K562 (cell line): Measurements from ENCODE around the gene OR10C1. TPM values are rescaled to one million over a fixed set of nuclear protein-coding genes. Genes with fewer than 3 reads are reported as not detected.

Source experiments
- ATAC-seq: fragments of 200-7000 bp; cut with Tn5 transposase; 3 replicates; pipeline ENCODE4 v1.9.1; 2020; ENCODE audit warnings: moderate library complexity
- BruUV-seq: library from RNA; stranded (reverse); fragments of 400-500 nt; replicated peaks from 2 replicates; lab custom pipeline; 2021; lab: Mats Ljungman, UMichigan
- CTCF ChIA-PET: fragments of 300-600 bp; formaldehyde crosslinking; extraction: SDS; loops from one replicate; lab custom pipeline; 2021; ENCODE audit warnings: low intra/inter-chr PET ratio; lab: Yijun Ruan, JAX
- POLR2A ChIA-PET: fragments of 300-600, 350-650 bp; sonication (Branson Sonifier 250); formaldehyde crosslinking; extraction: SDS; loops from one replicate; lab custom pipeline; 2021; ENCODE audit warnings: antibody characterized with exemption, inconsistent platforms; lab: Yijun Ruan, JAX
- DNase-seq, 4 experiments: peaks; one replicate each; pipeline versions ENCODE4 v3.0.0 to v3.0.0-alpha.2; 2011 to 2018; ENCODE audit warnings: low spot score in 3 of 4, mixed read lengths in 3 of 4; ENCODE audit errors: extremely low read depth in 1 of 4
- FAIRE-seq: peaks from 2 replicates; lab custom pipeline; 2011; peaks lifted over from hg19 to GRCh38; lab: Jason Lieb, UNC
- H2AFZ ChIP-seq: 2 replicates; pipeline ENCODE4 v1.6.0; 2011; ENCODE audit warnings: low read depth, low read length, control low read depth, inconsistent platforms
- H3K27ac ChIP-seq: fragments of 200-600 bp; 3 replicates; pipeline ENCODE4 v1.8.0; 2011; ENCODE audit warnings: low read depth, mild to moderate bottlenecking, control low read depth, inconsistent platforms, low read length, moderate library complexity, mixed read lengths; ENCODE audit errors: extremely low read depth
- H3K27me3 ChIP-seq, 2 experiments: fragments of 300-600 bp in 1 of 2; 2 replicates in 1 of 2; 3 replicates in 1 of 2; pipeline versions ENCODE4 v1.6.0 to v1.8.0; 2011; ENCODE audit warnings: inconsistent platforms in 2 of 2, low read length in 2 of 2, mild to moderate bottlenecking in 1 of 2, mixed read lengths in 1 of 2, moderate library complexity in 1 of 2; ENCODE audit not compliant: control insufficient read depth in 2 of 2, insufficient read depth in 2 of 2
- H3K36me3 ChIP-seq: fragments of 300-600 bp; 3 replicates; pipeline ENCODE4 v1.8.0; 2011; ENCODE audit warnings: mild to moderate bottlenecking, low read length, inconsistent platforms; ENCODE audit not compliant: control insufficient read depth, insufficient read depth
- H3K4me1 ChIP-seq, 2 experiments: fragments of 200-600 bp in 1 of 2; replicated peaks in 1 of 2; 2 replicates in 1 of 2; 3 replicates in 1 of 2; pipeline versions ENCODE4 v1.5.1 to v1.8.0; 2011; ENCODE audit warnings: inconsistent platforms in 2 of 2, low read length in 2 of 2, mild to moderate bottlenecking in 1 of 2, mixed read lengths in 1 of 2, moderate library complexity in 1 of 2; ENCODE audit not compliant: control insufficient read depth in 2 of 2, insufficient read depth in 2 of 2
- H3K4me2 ChIP-seq: 2 replicates; pipeline ENCODE4 v1.6.1; 2011; ENCODE audit warnings: low read length, control low read depth, inconsistent platforms, mixed read lengths; ENCODE audit not compliant: insufficient read depth
- H3K4me3 ChIP-seq: fragments of 200-600 bp; sonication (generic), shearing (Covaris generic); 2 replicates; pipeline ENCODE4 v1.5.1; 2016; ENCODE audit warnings: control low read depth, inconsistent platforms
- H3K79me2 ChIP-seq: fragments of 200-600 bp; 3 replicates; pipeline ENCODE4 v1.8.0; 2011; ENCODE audit warnings: low read length, inconsistent platforms; ENCODE audit not compliant: control insufficient read depth, insufficient read depth
- H3K9ac ChIP-seq, 2 experiments: 2 replicates each; pipeline versions ENCODE4 v1.6.0 to v1.6.1; 2011; ENCODE audit warnings: low read depth in 2 of 2, low read length in 2 of 2, control low read depth in 1 of 2, inconsistent platforms in 1 of 2, mild to moderate bottlenecking in 1 of 2, mixed read lengths in 1 of 2; ENCODE audit not compliant: insufficient read depth in 1 of 2
- H3K9me1 ChIP-seq: one replicate; pipeline ENCODE4 v1.6.0; 2011; ENCODE audit warnings: inconsistent platforms, mild to moderate bottlenecking, low read length, moderate library complexity; ENCODE audit not compliant: control insufficient read depth, insufficient read depth
- H3K9me3 ChIP-seq: replicated peaks from 2 replicates; pipeline ENCODE4 v1.5.1; 2011; ENCODE audit warnings: low read depth, low read length, inconsistent platforms; ENCODE audit not compliant: control insufficient read depth, insufficient read depth
- H4K20me1 ChIP-seq: replicated peaks from 2 replicates; pipeline ENCODE4 v1.6.1; 2011; ENCODE audit warnings: low read length, inconsistent platforms, mixed read lengths; ENCODE audit not compliant: control insufficient read depth, insufficient read depth
- CHD1 ChIP-seq: fragments of 200-600 bp; sonication (generic); IDR thresholded peaks from one replicate; pipeline ENCODE4 v1.6.1; 2012; ENCODE audit warnings: mild to moderate bottlenecking, moderate library complexity, low read length, inconsistent platforms
- FIP1L1 ChIP-seq: fragments of 200-400 bp; formaldehyde crosslinking; IDR thresholded peaks from 2 replicates; pipeline ENCODE4 v1.6.1; 2018; ENCODE audit warnings: mild to moderate bottlenecking, low read depth, low read length; ENCODE audit not compliant: poor library complexity, severe bottlenecking
- MEIS2 ChIP-seq: fragments of 450-650 bp; IDR thresholded peaks from 2 replicates; pipeline ENCODE4 v1.6.1; 2014; ENCODE audit warnings: mild to moderate bottlenecking; ENCODE audit not compliant: partially characterized antibody
- PATZ1 ChIP-seq: fragments of 250-450 bp; sonication (Bioruptor Pico); IDR thresholded peaks from 2 replicates; pipeline ENCODE4 v1.5.0; 2020; ENCODE audit warnings: mild to moderate bottlenecking, borderline replicate concordance
- POLR2B ChIP-seq: fragments of 450-650 bp; IDR thresholded peaks from 2 replicates; pipeline ENCODE4 v1.6.1; 2018; ENCODE audit warnings: low read depth; ENCODE audit not compliant: partially characterized antibody
- STAT5B ChIP-seq: fragments of 250-450 bp; sonication (Bioruptor Pico); IDR thresholded peaks from 2 replicates; pipeline ENCODE4 v1.8.0; 2021; ENCODE audit warnings: mild to moderate bottlenecking, inconsistent platforms
- TSC22D4 ChIP-seq: fragments of 450-650 bp; IDR thresholded peaks from 2 replicates; pipeline ENCODE4 v1.6.1; 2016; ENCODE audit warnings: missing genetic modification characterization, missing biosample characterization, control low read depth
- ZNF408 ChIP-seq: fragments of 250-450 bp; sonication (Bioruptor Pico); IDR thresholded peaks from 2 replicates; pipeline ENCODE4 v1.4.0; 2020; ENCODE audit warnings: low read depth, mild to moderate bottlenecking, moderate library complexity
- ZNF583 ChIP-seq: fragments of 250-450 bp; sonication (Bioruptor Pico); IDR thresholded peaks from 2 replicates; pipeline ENCODE4 v1.4.0; 2020
- ZNF695 ChIP-seq: fragments of 450-650 bp; formaldehyde crosslinking; IDR thresholded peaks from 2 replicates; pipeline ENCODE4 v1.4.0; 2020; ENCODE audit warnings: mild to moderate bottlenecking, moderate library complexity
- ZNF77 ChIP-seq: fragments of 250-450 bp; sonication (Bioruptor Pico); IDR thresholded peaks from 2 replicates; pipeline ENCODE4 v1.5.0; 2020
- WGBS: fragments of 100-300 bp; shearing (Covaris generic); methylation state at CpG from one replicate; pipeline ENCODE4 v1.1.6; 2016; ENCODE audit warnings: low coverage, mixed read lengths; ENCODE audit not compliant: insufficient coverage; ENCODE audit errors: missing lambda C conversion rate; 5-methylcytosine and 5-hydroxymethylcytosine counted together
- in situ Hi-C: fragments of 300-500 bp; cut with MboI; formaldehyde crosslinking; loops from 4 replicates; pipeline ENCODE4 v1.15.0; 2018; ENCODE audit warnings: inconsistent platforms, mixed read lengths
- intact Hi-C: fragments of 100-400 bp; cut with micrococcal nuclease; formaldehyde crosslinking; loops from 2 replicates; pipeline ENCODE4 v1.14.2; 2022
- polyA plus RNA-seq, 8 experiments: library from polyadenylated mRNA; depleted of rRNA in 4 of 8; stranded (reverse) in 5 of 8; unstranded in 3 of 8; fragments of >200 nt; fragmentation: Nextera tagmentation in 2 of 8; fragmentation: Illumina TruSeq in 1 of 8; extraction: Ambion mirVana in 2 of 8; extraction: Trizol in 1 of 8; gene quantifications; 2 replicates each; pipeline versions ENCODE4 v1.2.1 to v1.2.3, GENCODE V29; 2011 to 2014; ENCODE audit warnings: inconsistent platforms in 1 of 8, missing spikeins in 1 of 8
- total RNA-seq, 7 experiments: library from RNA; depleted of rRNA in 6 of 7; stranded (reverse); fragments of >200 nt in 6 of 7; fragmentation: Illumina TruSeq in 2 of 7; extraction: Trizol in 2 of 7; gene quantifications; 2 replicates each; pipeline versions ENCODE4 v1.2.1 to v1.2.3, GENCODE V29; 2011 to 2021; ENCODE audit warnings: low replicate concordance in 1 of 7
- TF ChIP-seq, protein P1 (sequence below): fragments of 250-450 bp; sonication (Bioruptor Pico); IDR thresholded peaks from 2 replicates; pipeline ENCODE4 v1.5.0; 2021; ENCODE audit warnings: mild to moderate bottlenecking, moderate library complexity

Gene OR10C1
- total and polyA plus RNA-seq, 9 of the 15 experiments (the other 6 are each of a cell fraction or from before 2014, with no cell fraction given), result not detected

- ATAC-seq (no peak), DNase-seq (no peak), FAIRE-seq (no peak)
- no peak overlapping the region for H2AFZ ChIP-seq
- no peaks in the 10 kb centered on the region for H4K20me1 ChIP-seq
- ChIA-PET POLR2A (interaction anchor here (0.6 kb wide), 1 partner anchor 614 kb away, joined by 3 read pairs; no protein-coding TSS in a partner anchor), CTCF (no interaction called here)
- H3K79me2 ChIP-seq, result no peaks in the 10 kb centered on the region
- TF ChIP-seq ZNF408 (CRISPR knock-in tag), result no peak
- TF ChIP-seq TSC22D4 (tag), result no peak
- no peak for TF ChIP-seq ZNF695 (CRISPR knock-in tag)
- TF ChIP-seq MEIS2, result no peak
- TF ChIP-seq CHD1, result no peak
- TF ChIP-seq, protein P1, sequence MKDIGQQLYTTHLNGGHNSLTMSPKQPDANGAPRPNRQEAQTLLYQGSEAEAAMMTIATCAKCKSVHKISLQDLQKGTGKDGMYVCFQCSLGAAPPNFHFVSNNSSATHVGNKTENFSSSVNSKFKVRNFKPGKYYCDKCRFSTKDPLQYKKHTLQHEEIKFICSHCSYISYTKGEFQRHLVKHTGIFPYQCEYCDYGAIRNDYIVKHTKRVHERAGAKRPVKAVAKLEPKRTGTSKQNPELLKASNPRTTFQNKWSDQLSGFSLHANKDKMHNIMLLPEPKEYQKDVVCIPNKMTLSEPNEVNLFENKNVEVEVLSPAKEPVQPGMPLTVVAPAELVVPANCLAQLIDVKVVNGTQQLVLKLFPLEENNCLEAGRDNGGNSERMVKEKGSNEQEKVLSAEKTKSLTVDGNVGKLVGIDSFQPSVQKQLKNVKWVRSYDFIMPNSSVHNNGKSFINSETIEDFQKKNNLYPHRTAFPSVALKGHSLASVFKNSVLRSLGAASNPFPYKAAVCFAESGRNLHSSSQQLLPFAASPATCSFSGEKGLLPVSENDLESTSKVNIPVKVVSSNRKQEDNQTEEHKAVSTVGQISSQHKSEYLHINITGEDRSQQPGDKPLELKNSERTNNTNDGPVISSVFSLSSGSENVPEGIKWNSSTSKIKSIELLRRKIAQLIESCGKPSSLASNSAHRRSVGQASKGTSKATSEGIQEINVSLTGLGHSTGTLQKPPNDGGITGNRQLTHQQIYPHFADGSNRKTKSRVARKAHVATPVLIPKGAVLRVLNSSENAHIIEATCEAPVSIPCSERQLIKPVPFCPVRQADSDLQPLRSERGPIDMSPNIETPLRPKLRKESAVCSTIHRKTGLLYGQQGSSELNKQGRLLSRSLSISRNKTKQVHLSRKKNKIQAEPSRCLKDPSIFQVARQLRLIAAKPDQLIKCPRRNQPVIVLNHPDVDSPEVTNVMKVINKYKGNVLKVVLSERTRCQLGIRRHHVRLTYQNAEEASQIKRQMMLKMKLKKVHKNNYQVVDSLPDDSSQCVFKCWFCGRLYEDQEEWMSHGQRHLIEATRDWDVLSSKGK, result no peak
- TF ChIP-seq PATZ1 (CRISPR knock-in tag), result no peak
- no peak for TF ChIP-seq ZNF77 (CRISPR knock-in tag)
- TF ChIP-seq FIP1L1, result no peak
- TF ChIP-seq POLR2B, result no peak
- TF ChIP-seq STAT5B (CRISPR knock-in tag), result no peak
- TF ChIP-seq ZNF583 (CRISPR knock-in tag), result no peak
- no peak overlapping the region for H3K9ac ChIP-seq
- no peak overlapping the region for H3K4me3 ChIP-seq
- H3K27ac ChIP-seq, result no peak overlapping the region
- no TSS peak for BruUV-seq
- H3K9me1 ChIP-seq, result no peaks in the 10 kb centered on the region
- intact Hi-C loops, result no loop called here
- no peaks in the 10 kb centered on the region for H3K9me3 ChIP-seq
- H3K4me2 ChIP-seq, result no peak overlapping the region
- no peaks in the 10 kb centered on the region for H3K36me3 ChIP-seq
- no peaks in the 10 kb centered on the region for H3K27me3 ChIP-seq
- in situ Hi-C loops, result no loop called here
- 0% methylated on average over 1 of the region's 1 CpG for WGBS
- H3K4me1 ChIP-seq, result peaks cover 8 to 11% of the 10 kb centered on the region in 2 experiments; a peak in 4 of 5 replicates
These were observed 44.6 kb downstream of the OR10C1 start for GRCh38 chr6:29483735-29484134.
